HEK293 (cell line): ENCODE measurements around the gene TIGAR.

Experiments used
- YY1 ChIP-seq: fragments of 450-650 bp; formaldehyde crosslinking; IDR thresholded peaks from 2 replicates; pipeline ENCODE4 v1.5.1; 2018; ENCODE audit warnings: missing biosample characterization, missing genetic modification characterization
- ZNF10 ChIP-seq: fragments of 450-650 bp; formaldehyde crosslinking; IDR thresholded peaks from 2 replicates; pipeline ENCODE4 v1.5.1; 2017; ENCODE audit warnings: missing biosample characterization, missing genetic modification characterization
- ZNF518A ChIP-seq: fragments of 450-650 bp; formaldehyde crosslinking; conservative IDR thresholded peaks from 2 replicates; pipeline ENCODE4 v1.5.1; 2016; ENCODE audit warnings: low read depth, missing biosample characterization, missing genetic modification characterization
- ZNF776 ChIP-seq: fragments of 450-650 bp; formaldehyde crosslinking; IDR thresholded peaks from 2 replicates; pipeline ENCODE4 v1.5.0; 2017; ENCODE audit warnings: missing biosample characterization, missing genetic modification characterization, borderline replicate concordance
- TF ChIP-seq, protein P1 (sequence below): fragments of 450-650 bp; formaldehyde crosslinking; IDR thresholded peaks from 2 replicates; pipeline ENCODE4 v1.5.1; 2016; ENCODE audit warnings: missing biosample characterization, missing genetic modification characterization
- TF ChIP-seq, protein P2 (sequence below): fragments of 450-650 bp; formaldehyde crosslinking; IDR thresholded peaks from 2 replicates; pipeline ENCODE4 v1.5.1; 2017; ENCODE audit warnings: missing biosample characterization, missing genetic modification characterization

GRCh38 chr12:4388662-4389061 is 67.6 kb downstream of the TIGAR start:
- TF ChIP-seq, protein P1, sequence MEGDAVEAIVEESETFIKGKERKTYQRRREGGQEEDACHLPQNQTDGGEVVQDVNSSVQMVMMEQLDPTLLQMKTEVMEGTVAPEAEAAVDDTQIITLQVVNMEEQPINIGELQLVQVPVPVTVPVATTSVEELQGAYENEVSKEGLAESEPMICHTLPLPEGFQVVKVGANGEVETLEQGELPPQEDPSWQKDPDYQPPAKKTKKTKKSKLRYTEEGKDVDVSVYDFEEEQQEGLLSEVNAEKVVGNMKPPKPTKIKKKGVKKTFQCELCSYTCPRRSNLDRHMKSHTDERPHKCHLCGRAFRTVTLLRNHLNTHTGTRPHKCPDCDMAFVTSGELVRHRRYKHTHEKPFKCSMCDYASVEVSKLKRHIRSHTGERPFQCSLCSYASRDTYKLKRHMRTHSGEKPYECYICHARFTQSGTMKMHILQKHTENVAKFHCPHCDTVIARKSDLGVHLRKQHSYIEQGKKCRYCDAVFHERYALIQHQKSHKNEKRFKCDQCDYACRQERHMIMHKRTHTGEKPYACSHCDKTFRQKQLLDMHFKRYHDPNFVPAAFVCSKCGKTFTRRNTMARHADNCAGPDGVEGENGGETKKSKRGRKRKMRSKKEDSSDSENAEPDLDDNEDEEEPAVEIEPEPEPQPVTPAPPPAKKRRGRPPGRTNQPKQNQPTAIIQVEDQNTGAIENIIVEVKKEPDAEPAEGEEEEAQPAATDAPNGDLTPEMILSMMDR (tag by site-specific recombination) = no peak
- TF ChIP-seq YY1 (tag by site-specific recombination) (no peak), ZNF10 (tag by site-specific recombination) (no peak), ZNF518A (tag by site-specific recombination) (no peak), ZNF776 (no peak)
- TF ChIP-seq, protein P2, sequence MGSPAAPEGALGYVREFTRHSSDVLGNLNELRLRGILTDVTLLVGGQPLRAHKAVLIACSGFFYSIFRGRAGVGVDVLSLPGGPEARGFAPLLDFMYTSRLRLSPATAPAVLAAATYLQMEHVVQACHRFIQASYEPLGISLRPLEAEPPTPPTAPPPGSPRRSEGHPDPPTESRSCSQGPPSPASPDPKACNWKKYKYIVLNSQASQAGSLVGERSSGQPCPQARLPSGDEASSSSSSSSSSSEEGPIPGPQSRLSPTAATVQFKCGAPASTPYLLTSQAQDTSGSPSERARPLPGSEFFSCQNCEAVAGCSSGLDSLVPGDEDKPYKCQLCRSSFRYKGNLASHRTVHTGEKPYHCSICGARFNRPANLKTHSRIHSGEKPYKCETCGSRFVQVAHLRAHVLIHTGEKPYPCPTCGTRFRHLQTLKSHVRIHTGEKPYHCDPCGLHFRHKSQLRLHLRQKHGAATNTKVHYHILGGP = no peak
